ENCODE data around the gene DAAM2. TPM values are rescaled to one million over a fixed set of nuclear protein-coding genes. Genes with fewer than 3 reads are reported as not detected.
A peak's percentile ranks its signal among the peaks of the same experiment; 100 is the strongest.

The DAAM2 gene
- total RNA-seq, 2 donors from 2014 or later = 10.1 to 12.2 TPM

DNA sequence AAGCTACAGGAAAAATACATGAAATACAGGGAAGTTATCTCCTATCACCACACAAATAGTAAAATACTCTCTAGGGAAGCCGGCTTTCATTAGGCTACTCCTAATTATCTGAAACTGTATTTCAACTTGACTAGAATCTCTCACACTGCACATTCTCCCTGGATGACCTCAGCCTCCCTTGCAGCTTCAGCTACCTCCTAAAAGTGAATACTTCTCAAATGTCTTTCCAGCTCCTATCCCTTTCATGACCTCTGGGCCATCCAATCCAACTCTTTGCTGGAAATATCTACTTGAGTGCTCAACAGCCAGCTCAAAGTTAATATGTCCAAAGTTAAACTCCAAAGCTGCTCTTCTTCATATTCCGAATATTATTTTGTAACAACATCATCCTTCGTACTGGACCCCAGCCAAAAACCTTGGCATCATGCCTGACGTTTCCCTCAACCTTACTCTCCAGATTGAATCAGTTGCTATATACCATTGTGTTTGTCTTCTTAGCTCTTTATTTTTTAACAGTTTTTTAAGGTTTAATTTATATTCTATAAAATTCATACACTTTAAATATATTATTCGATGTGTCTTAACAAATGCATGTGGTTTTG is 37.6 kb upstream of the DAAM2 start:
- ATAC-seq = no peak
- Histone ChIP-seq H3K27me3 (no peaks in the 10 kb centered on the region), H3K4me1 (no peaks in the 10 kb centered on the region), H3K27ac (no peak overlapping the region), H3K4me3 (no peak overlapping the region), H3K36me3 (replicated peaks in 1 of 2; ENCODE audit: insufficient read depth in 1 of 2, low read depth in 2 of 2) (no peaks in the 10 kb centered on the region), H3K9me3 (no peaks in the 10 kb centered on the region)
- no peak for TF ChIP-seq POLR2A (IDR thresholded peaks at IDR 0.05)
- DNase-seq = peak in 2 of 4 donors; percentile 15 to 16
- intact Hi-C loops (cut with DNase I) = no loop called here
- WGBS, 2 donors = 73 to 77% methylated on average over 5 of the region's 5 CpGs

DNA sequence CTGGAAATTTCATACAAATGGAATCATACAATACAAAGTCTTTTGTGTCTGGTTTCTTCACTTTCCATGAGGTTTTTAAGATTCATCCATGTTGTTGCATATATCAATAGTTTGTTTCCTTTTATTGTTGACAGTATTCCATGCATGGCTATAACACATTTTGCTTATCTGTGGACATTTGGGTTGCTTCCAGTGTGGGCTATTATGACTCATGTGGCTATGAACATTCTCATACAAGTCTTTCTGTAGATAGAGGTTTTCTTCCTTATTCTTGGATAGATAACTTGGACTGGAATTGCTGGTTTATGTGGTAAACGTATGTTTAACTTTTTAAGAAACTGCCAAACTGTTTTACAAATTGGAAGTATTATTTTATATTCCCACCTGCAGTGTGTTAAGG is 36.9 kb upstream of the DAAM2 start:
- no peak overlapping the region for H3K27ac ChIP-seq
- no peak for DNase-seq
- no peaks in the 10 kb centered on the region for H3K27me3 ChIP-seq
- H3K36me3 ChIP-seq (replicated peaks in 1 of 2; ENCODE audit: insufficient read depth in 1 of 2, low read depth in 2 of 2) = no peaks in the 10 kb centered on the region
- no peaks in the 10 kb centered on the region for H3K9me3 ChIP-seq
- TF ChIP-seq, protein P1, sequence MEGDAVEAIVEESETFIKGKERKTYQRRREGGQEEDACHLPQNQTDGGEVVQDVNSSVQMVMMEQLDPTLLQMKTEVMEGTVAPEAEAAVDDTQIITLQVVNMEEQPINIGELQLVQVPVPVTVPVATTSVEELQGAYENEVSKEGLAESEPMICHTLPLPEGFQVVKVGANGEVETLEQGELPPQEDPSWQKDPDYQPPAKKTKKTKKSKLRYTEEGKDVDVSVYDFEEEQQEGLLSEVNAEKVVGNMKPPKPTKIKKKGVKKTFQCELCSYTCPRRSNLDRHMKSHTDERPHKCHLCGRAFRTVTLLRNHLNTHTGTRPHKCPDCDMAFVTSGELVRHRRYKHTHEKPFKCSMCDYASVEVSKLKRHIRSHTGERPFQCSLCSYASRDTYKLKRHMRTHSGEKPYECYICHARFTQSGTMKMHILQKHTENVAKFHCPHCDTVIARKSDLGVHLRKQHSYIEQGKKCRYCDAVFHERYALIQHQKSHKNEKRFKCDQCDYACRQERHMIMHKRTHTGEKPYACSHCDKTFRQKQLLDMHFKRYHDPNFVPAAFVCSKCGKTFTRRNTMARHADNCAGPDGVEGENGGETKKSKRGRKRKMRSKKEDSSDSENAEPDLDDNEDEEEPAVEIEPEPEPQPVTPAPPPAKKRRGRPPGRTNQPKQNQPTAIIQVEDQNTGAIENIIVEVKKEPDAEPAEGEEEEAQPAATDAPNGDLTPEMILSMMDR (IDR thresholded peaks at IDR 0.05) = no peak
- TF ChIP-seq POLR2A (IDR thresholded peaks at IDR 0.05) = no peak
- no peak for ATAC-seq
- intact Hi-C loops (cut with DNase I) = no loop called here
- no peak overlapping the region for H3K4me3 ChIP-seq
- WGBS, 2 donors = 52% methylated on average over 1 of the region's 1 CpG
- no peaks in the 10 kb centered on the region for H3K4me1 ChIP-seq

DNA sequence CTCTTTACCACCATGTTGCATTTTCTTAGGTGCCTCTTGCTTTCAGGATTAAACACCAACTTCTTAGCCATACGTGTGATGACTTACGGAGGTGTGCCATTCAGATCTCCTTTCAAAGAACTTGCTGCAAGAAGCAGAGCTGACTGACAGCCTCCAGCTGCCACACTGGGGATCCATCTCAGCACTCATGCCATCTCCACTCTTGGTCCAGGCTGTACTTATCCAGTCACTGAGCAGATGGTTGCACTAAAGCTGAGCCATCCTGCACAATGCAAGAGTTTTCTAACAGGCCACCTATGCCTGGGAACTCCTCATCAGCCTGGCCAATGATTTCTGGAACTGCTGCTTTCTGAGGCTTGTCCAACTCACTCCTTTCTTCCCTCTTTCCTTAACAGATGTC is 35.6 kb upstream of the DAAM2 start:
- no peaks in the 10 kb centered on the region for H3K27me3 ChIP-seq
- no peak for TF ChIP-seq POLR2A (IDR thresholded peaks at IDR 0.05)
- TF ChIP-seq, protein P1 (IDR thresholded peaks at IDR 0.05) = no peak
- 94 to 97% methylated on average over 2 of the region's 2 CpGs for WGBS, 2 donors
- H3K9me3 ChIP-seq = no peaks in the 10 kb centered on the region
- ATAC-seq = no peak
- no peaks in the 10 kb centered on the region for H3K4me1 ChIP-seq
- H3K36me3 ChIP-seq (replicated peaks in 1 of 2; ENCODE audit: insufficient read depth in 1 of 2, low read depth in 2 of 2) = no peaks in the 10 kb centered on the region
- no peak for DNase-seq
- H3K4me3 ChIP-seq = no peak overlapping the region
- intact Hi-C loops (cut with DNase I) = no loop called here
- H3K27ac ChIP-seq = no peak overlapping the region

DNA sequence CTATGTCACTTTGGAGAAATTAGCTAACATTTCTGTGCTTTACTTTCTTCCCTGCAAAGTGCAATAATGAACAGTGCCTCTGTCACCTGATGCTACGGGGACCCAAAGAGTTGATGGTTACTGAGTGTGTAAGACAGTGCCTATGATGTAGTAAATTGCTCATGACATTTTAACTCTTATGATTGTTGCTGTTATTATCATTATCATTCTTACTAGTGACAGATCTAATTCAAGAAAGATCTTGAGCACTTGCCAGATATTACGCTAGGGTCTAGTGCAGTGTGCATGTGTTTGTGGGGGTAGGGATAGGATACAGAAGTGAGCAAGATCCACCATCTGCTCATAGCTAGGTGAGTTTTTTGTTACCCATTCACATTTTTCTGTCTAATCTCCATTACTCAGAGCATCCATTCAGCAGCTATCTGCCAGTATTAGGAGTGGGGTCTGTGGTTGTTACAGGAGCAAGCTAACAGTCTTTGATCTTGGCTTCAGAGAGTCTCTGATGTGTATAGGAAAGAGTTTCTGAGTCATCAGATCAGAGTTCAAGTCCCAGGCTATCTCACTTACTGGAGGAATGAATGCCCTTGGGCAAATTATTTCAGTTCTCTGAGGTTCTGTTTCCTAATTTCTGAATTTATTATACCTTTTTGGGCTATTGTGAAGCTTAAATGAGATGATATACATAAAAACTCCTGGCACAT is 33.1 kb upstream of the DAAM2 start:
- H3K36me3 ChIP-seq (replicated peaks in 1 of 2; ENCODE audit: insufficient read depth in 1 of 2, low read depth in 2 of 2) = no peaks in the 10 kb centered on the region
- no peak for DNase-seq
- ATAC-seq = no peak
- H3K4me3 ChIP-seq = no peak overlapping the region
- no peaks in the 10 kb centered on the region for H3K4me1 ChIP-seq
- TF ChIP-seq, protein P1 (IDR thresholded peaks at IDR 0.05) = no peak
- TF ChIP-seq POLR2A (IDR thresholded peaks at IDR 0.05) = no peak
- 89% methylated on average over 2 of the region's 2 CpGs for WGBS, 2 donors
- intact Hi-C loops (cut with DNase I) = no loop called here
- H3K27ac ChIP-seq = no peak overlapping the region
- H3K27me3 ChIP-seq = no peaks in the 10 kb centered on the region
- no peaks in the 10 kb centered on the region for H3K9me3 ChIP-seq

- Histone ChIP-seq H3K4me1 (no peaks in the 10 kb centered on the region), H3K27ac (no peak overlapping the region), H3K4me3 (no peak overlapping the region), H3K36me3 (replicated peaks in 1 of 2; ENCODE audit: insufficient read depth in 1 of 2, low read depth in 2 of 2) (no peaks in the 10 kb centered on the region), H3K27me3 (no peaks in the 10 kb centered on the region), H3K9me3 (no peaks in the 10 kb centered on the region)
- no peak for DNase-seq
- no peak for ATAC-seq
- intact Hi-C loops (cut with DNase I) = no loop called here
- 74 to 75% methylated on average over 3 of the region's 3 CpGs for WGBS, 2 donors
- TF ChIP-seq, protein P1 (IDR thresholded peaks at IDR 0.05) = no peak
- TF ChIP-seq POLR2A (IDR thresholded peaks at IDR 0.05) = no peak
These were observed 31.8 kb upstream of the DAAM2 start for GRCh38 chr6:39760226-39760952.

All from body of pancreas (tissue), 4 donors.